Measurements from ENCODE around the gene RAE1. TPM values are rescaled to one million over a fixed set of nuclear protein-coding genes. Genes with fewer than 3 reads are reported as not detected.

Gene RAE1
- total RNA-seq, 1 experiment from 2014 or later, result 53.1 TPM

- Histone ChIP-seq H3K18ac (ENCODE audit: insufficient read length, low read depth, low read length) (no peak overlapping the region), H3K14ac (ENCODE audit: insufficient read depth, low read length) (no peak overlapping the region), H2BK20ac (ENCODE audit: low read depth, low read length, poor library complexity, severe bottlenecking) (no peak overlapping the region), H3K23ac (ENCODE audit: insufficient read length, low read depth, low read length) (no peak overlapping the region), H4K20me1 (ENCODE audit: control insufficient read depth, insufficient read depth, insufficient read length) (no peaks in the 10 kb centered on the region), H3K27me3 (ENCODE audit: insufficient read depth, low read length) (no peaks in the 10 kb centered on the region), H3K79me2 (ENCODE audit: insufficient read depth, low read length) (no peaks in the 10 kb centered on the region; the same call in 1 of the 2 replicates), H3K23me2 (ENCODE audit: insufficient read length, low read depth, low read length, poor library complexity, severe bottlenecking) (no peaks in the 10 kb centered on the region), H2BK15ac (ENCODE audit: low read depth, low read length) (no peak overlapping the region), H2AFZ (ENCODE audit: low read length) (no peak overlapping the region), H3K9me3 (ENCODE audit: control insufficient read depth, low read depth, low read length) (no peaks in the 10 kb centered on the region), H3K9ac (ENCODE audit: extremely low read depth, insufficient read length, low read length) (no peak overlapping the region), H3K4ac (ENCODE audit: low read depth, low read length) (no peak overlapping the region), H3K79me1 (ENCODE audit: insufficient read depth, low read depth, low read length, poor library complexity, severe bottlenecking) (peaks cover 3% of the 10 kb centered on the region), H2BK5ac (ENCODE audit: insufficient read length, low read length) (no peak overlapping the region), H3K4me2 (ENCODE audit: insufficient read depth, insufficient read length, low read length) (no peak overlapping the region), H3K27ac (ENCODE audit: insufficient read length, low read depth, low read length) (no peak overlapping the region), H3K4me1 (ENCODE audit: insufficient read depth, low read length) (no peaks in the 10 kb centered on the region), H4K5ac (ENCODE audit: insufficient read length, low read depth, low read length) (no peak overlapping the region), H2BK12ac (ENCODE audit: insufficient read length, low read depth, low read length) (no peak overlapping the region), H3T11ph (ENCODE audit: low read length) (no peak overlapping the region), H4K91ac (ENCODE audit: insufficient read length, low read depth, low read length) (no peak overlapping the region), H2BK120ac (ENCODE audit: low read depth, low read length, poor library complexity, severe bottlenecking) (no peak overlapping the region), H3K56ac (ENCODE audit: insufficient read length, low read depth, low read length) (no peak overlapping the region), H4K8ac (replicated peaks; ENCODE audit: insufficient read length, low read depth, low read length) (no peak overlapping the region), H2AK5ac (ENCODE audit: insufficient read length, low read length) (no peak overlapping the region)
- Mint-ChIP-seq H3K4me3 (no peak overlapping the region), H3K36me3 (ENCODE audit: insufficient read depth in 1 of 3, low read depth in 3 of 3) (peaks cover 29 to 78% (median 75%) of the 10 kb centered on the region in 3 experiments), H3K9me3 (no peaks in the 10 kb centered on the region), H3K4me1 (peaks cover 14 to 24% of the 10 kb centered on the region in 2 experiments), H3K27me3 (ENCODE audit: low read depth) (no peaks in the 10 kb centered on the region), H3K27ac (peak overlapping the region in 2 of 3 experiments; percentile 40 to 81; a peak in 2 of 7 replicates)
- TF ChIP-seq CTCF (conservative IDR thresholded peaks at IDR 0.05), result no peak
- no peak for DNase-seq
- no CpG with 5 or more reads among the region's 11 CpGs for WGBS (ENCODE audit: extremely low coverage, insufficient read length, low lambda C conversion rate)
Observed at GRCh38 chr20:57400231-57400701, 49.2 kb downstream of the RAE1 start.
